Endothelial cell of umbilical vein (primary cell): ENCODE data around the gene GPR107. TPM values are rescaled to one million over a fixed set of nuclear protein-coding genes. Genes with fewer than 3 reads are reported as not detected.

Experiments
- BruUV-seq: library from RNA; stranded (reverse); fragments of 400-500 nt; replicated peaks from 2 replicates; lab custom pipeline; 2021; lab: Mats Ljungman, UMichigan
- CTCF ChIA-PET: fragments of 300-600, 350-600 bp; sonication (Branson Sonifier 250); formaldehyde crosslinking; loops from one replicate; lab custom pipeline; 2021; ENCODE audit warnings: antibody characterized with exemption, inconsistent platforms; lab: Charles Lee
- POLR2A ChIA-PET: fragments of 300-600, 350-600 bp; sonication (Branson Sonifier 250); formaldehyde crosslinking; loops from one replicate; lab custom pipeline; 2021; ENCODE audit warnings: antibody characterized with exemption, inconsistent platforms; lab: Charles Lee
- DNase-seq: peaks from one replicate; pipeline ENCODE4 v3.0.0-alpha.2; 2011; ENCODE audit warnings: low read depth, low spot score
- FAIRE-seq: peaks from 2 replicates; lab custom pipeline; 2011; peaks lifted over from hg19 to GRCh38; lab: Jason Lieb, UNC
- H2AFZ ChIP-seq: 2 replicates; pipeline ENCODE4 v1.6.0; 2012; ENCODE audit warnings: low read depth, low read length, control low read depth, inconsistent platforms
- H3K27ac ChIP-seq: 2 replicates; pipeline ENCODE4 v1.5.1; 2011; ENCODE audit warnings: low read depth, mild to moderate bottlenecking, control low read depth, low read length, moderate library complexity; ENCODE audit not compliant: insufficient read depth
- H3K27me3 ChIP-seq, 2 experiments: 2 replicates each; pipeline versions ENCODE4 v1.6.0 to v1.6.1; 2011; ENCODE audit warnings: low read length in 2 of 2, mixed read lengths in 1 of 2; ENCODE audit not compliant: control insufficient read depth in 2 of 2, insufficient read depth in 2 of 2
- H3K36me3 ChIP-seq, 2 experiments: 2 replicates in 1 of 2; 3 replicates in 1 of 2; pipeline ENCODE4 v1.5.1; 2011; ENCODE audit warnings: low read length in 2 of 2, mild to moderate bottlenecking in 1 of 2, moderate library complexity in 1 of 2; ENCODE audit not compliant: control insufficient read depth in 2 of 2, insufficient read depth in 2 of 2; ENCODE audit errors: extremely low read depth in 1 of 2
- H3K4me1 ChIP-seq: 3 replicates; pipeline ENCODE4 v1.5.1; 2011; ENCODE audit warnings: mild to moderate bottlenecking, low read length; ENCODE audit not compliant: control insufficient read depth, insufficient read depth; ENCODE audit errors: extremely low read depth
- H3K4me2 ChIP-seq: 2 replicates; pipeline ENCODE4 v1.6.1; 2011; ENCODE audit warnings: low read length, control low read depth, mixed read lengths; ENCODE audit not compliant: insufficient read depth
- H3K4me3 ChIP-seq, 3 experiments: fragments of 200-600 bp in 1 of 3; sonication (generic), shearing (Covaris generic) in 1 of 3; replicated peaks in 1 of 3; 2 replicates each; pipeline ENCODE4 v1.5.1; 2011 to 2016; ENCODE audit warnings: control low read depth in 3 of 3, low read length in 3 of 3, mild to moderate bottlenecking in 2 of 3, inconsistent platforms in 1 of 3, low read depth in 1 of 3, moderate library complexity in 1 of 3; ENCODE audit not compliant: insufficient read depth in 1 of 3
- H3K79me2 ChIP-seq: 2 replicates; pipeline ENCODE4 v1.6.0; 2012; ENCODE audit warnings: low read length, inconsistent platforms; ENCODE audit not compliant: control insufficient read depth, insufficient read depth
- H3K9ac ChIP-seq: replicated peaks from 2 replicates; pipeline ENCODE3; 2011; ENCODE audit warnings: low read length, control low read depth; ENCODE audit not compliant: insufficient read depth; ENCODE audit errors: extremely low read depth
- H3K9me1 ChIP-seq: replicated peaks from 3 replicates; pipeline ENCODE4 v1.6.0; 2011; ENCODE audit warnings: mild to moderate bottlenecking, low read length; ENCODE audit not compliant: control insufficient read depth, insufficient read depth; ENCODE audit errors: extremely low read depth
- H3K9me3 ChIP-seq: replicated peaks from 2 replicates; pipeline ENCODE4 v1.5.1; 2012; ENCODE audit warnings: low read length, inconsistent platforms; ENCODE audit not compliant: control insufficient read depth, insufficient read depth
- H4K20me1 ChIP-seq: replicated peaks from 2 replicates; pipeline ENCODE3; 2011; ENCODE audit warnings: mild to moderate bottlenecking, low read length; ENCODE audit not compliant: control insufficient read depth, insufficient read depth; ENCODE audit errors: extremely low read depth
- EZH2 ChIP-seq: IDR thresholded peaks from 2 replicates; pipeline ENCODE4 v1.6.1; 2012; ENCODE audit warnings: borderline replicate concordance, low read depth, mild to moderate bottlenecking, moderate library complexity, low read length, inconsistent platforms; ENCODE audit not compliant: severe bottlenecking
- GATA2 ChIP-seq: IDR thresholded peaks from 2 replicates; pipeline ENCODE4 v1.7.0; 2011; ENCODE audit warnings: low read depth, mild to moderate bottlenecking, moderate library complexity, mixed read lengths, low read length; ENCODE audit not compliant: insufficient read length, insufficient read depth
- JUN ChIP-seq: IDR thresholded peaks from 2 replicates; pipeline ENCODE4 v1.6.1; 2011; ENCODE audit warnings: borderline replicate concordance, low read depth; ENCODE audit not compliant: insufficient read length, insufficient read depth
- MYC ChIP-seq: IDR thresholded peaks from one replicate; pipeline ENCODE4 v1.6.1; 2011; ENCODE audit warnings: mild to moderate bottlenecking, low read depth, low read length
- POLR2A ChIP-seq: IDR thresholded peaks from 2 replicates; pipeline ENCODE4 v1.6.1; 2012; ENCODE audit warnings: low read depth, mild to moderate bottlenecking, control low read depth, low read length
- dilution Hi-C: fragments of 300-500 bp; cut with MboI; formaldehyde crosslinking; loops from one replicate; pipeline ENCODE4 v1.15.0; 2019; ENCODE audit warnings: low sequenced_read_pairs; ENCODE audit not compliant: extremely low pct_ligation_motif_present
- intact Hi-C: fragments of 100-400 bp; cut with micrococcal nuclease; formaldehyde crosslinking; loops from one replicate; pipeline ENCODE4 v1.10.0; 2022
- polyA plus RNA-seq, 4 experiments: library from polyadenylated mRNA; depleted of rRNA in 3 of 4; stranded (reverse) in 3 of 4; unstranded in 1 of 4; fragments of >200 nt; gene quantifications; 2 replicates each; pipeline versions ENCODE4 v1.2.1 to v1.2.3, GENCODE V29; 2011 to 2012; ENCODE audit warnings: missing spikeins in 1 of 4
- total RNA-seq: library from RNA; stranded (reverse); gene quantifications from 2 replicates; pipeline ENCODE4 v1.2.3, GENCODE V29; 2021
- TF ChIP-seq, protein P1 (sequence below), 2 donors: IDR thresholded peaks; 1 replicate in 1 of 2; 2 replicates in 1 of 2; pipeline ENCODE4 v1.5.1; 2011; ENCODE audit warnings: low read length in 2 of 2, mild to moderate bottlenecking in 2 of 2, moderate library complexity in 2 of 2, control low read depth in 1 of 2, inconsistent platforms in 1 of 2, low read depth in 1 of 2; ENCODE audit not compliant: insufficient read depth in 1 of 2; ENCODE audit errors: extremely low read depth in 1 of 2
- TF ChIP-seq, protein P2 (sequence below): IDR thresholded peaks from 2 replicates; pipeline ENCODE4 v1.6.1; 2011; ENCODE audit not compliant: insufficient read depth, insufficient read length

GPR107 gene
- total and polyA plus RNA-seq, 2 donors (not counting 3 experiments of a cell fraction or from before 2014, with no cell fraction given), result 27.2 to 38.9 TPM

DNA sequence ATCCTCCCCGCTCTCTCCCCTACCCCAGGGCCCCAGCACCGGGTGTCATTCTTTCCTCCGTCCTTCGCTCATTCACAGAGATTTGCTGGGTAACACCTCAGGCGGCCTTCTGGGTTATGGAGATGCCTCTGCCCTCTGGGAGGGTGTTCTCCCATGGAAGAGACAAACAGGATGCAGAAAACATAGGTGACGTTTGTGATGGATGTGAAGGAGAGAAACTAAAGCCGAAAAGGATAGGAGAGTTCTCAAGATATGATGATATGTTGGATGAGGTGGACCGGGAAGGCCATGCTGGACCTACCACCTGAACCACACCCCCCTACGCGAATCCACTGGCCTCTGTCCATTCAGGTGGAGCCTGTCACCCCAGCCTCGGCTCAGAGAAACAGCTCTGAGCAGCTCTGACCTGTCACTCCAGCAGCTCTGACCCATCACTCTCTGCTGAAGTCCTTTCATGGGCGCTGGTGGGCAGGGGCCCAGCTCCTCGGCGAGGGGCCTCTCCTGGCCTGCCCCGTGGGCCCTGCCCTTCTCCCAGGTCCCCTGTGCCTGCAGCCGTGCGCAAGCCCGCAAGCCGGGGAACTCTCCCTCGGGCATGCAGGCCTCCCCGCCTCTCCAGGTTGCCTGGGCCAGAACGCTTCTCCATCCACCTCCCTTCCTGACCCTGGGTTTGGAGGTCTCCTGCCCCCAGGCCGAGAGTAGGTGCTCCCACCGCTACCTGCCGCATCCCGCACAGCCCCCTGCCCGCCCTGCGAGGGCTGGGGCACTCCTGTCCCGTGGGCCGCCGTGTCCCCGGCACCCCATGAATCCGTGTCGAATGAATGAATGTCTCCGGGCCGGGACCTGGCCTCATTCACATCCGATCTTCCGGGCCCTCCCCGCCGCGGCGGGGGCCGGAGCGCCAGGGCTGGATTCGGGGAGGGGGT is 117.8 kb downstream of the GPR107 start:
- peak overlapping the region; percentile 63 for H3K4me2 ChIP-seq
- H3K27ac ChIP-seq, result no peak overlapping the region
- dilution Hi-C loops, result no loop called here
- TF ChIP-seq, protein P1, sequence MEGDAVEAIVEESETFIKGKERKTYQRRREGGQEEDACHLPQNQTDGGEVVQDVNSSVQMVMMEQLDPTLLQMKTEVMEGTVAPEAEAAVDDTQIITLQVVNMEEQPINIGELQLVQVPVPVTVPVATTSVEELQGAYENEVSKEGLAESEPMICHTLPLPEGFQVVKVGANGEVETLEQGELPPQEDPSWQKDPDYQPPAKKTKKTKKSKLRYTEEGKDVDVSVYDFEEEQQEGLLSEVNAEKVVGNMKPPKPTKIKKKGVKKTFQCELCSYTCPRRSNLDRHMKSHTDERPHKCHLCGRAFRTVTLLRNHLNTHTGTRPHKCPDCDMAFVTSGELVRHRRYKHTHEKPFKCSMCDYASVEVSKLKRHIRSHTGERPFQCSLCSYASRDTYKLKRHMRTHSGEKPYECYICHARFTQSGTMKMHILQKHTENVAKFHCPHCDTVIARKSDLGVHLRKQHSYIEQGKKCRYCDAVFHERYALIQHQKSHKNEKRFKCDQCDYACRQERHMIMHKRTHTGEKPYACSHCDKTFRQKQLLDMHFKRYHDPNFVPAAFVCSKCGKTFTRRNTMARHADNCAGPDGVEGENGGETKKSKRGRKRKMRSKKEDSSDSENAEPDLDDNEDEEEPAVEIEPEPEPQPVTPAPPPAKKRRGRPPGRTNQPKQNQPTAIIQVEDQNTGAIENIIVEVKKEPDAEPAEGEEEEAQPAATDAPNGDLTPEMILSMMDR (IDR thresholded peaks at IDR 0.05; ENCODE audit: extremely low read depth in 1 of 2, insufficient read depth in 1 of 2, low read depth in 1 of 2, low read length in 2 of 2), result no peak
- TF ChIP-seq JUN (no peak), EZH2 (no peak), MYC (no peak), GATA2 (no peak), POLR2A (no peak)
- TF ChIP-seq, protein P2, sequence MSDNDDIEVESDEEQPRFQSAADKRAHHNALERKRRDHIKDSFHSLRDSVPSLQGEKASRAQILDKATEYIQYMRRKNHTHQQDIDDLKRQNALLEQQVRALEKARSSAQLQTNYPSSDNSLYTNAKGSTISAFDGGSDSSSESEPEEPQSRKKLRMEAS, result no peak
- intact Hi-C loops, result loop anchor here (2.0 kb wide), 1 partner anchor 65 kb away; no protein-coding TSS in a partner anchor
- H3K36me3 ChIP-seq, result peaks cover 0 to 4% of the 10 kb centered on the region in 2 experiments
- DNase-seq, result no peak
- ChIA-PET POLR2A (no interaction called here), CTCF (interaction anchor here (0.9 kb wide), 1 partner anchor 26 kb away, joined by 3 read pairs; no protein-coding TSS in a partner anchor)
- H3K79me2 ChIP-seq, result peaks cover 34% of the 10 kb centered on the region
- H2AFZ ChIP-seq, result peak overlapping the region; percentile 95
- peaks cover 9% of the 10 kb centered on the region for H3K4me1 ChIP-seq
- FAIRE-seq, result no peak
- H3K4me3 ChIP-seq, result peak overlapping the region in 2 of 3 experiments; percentile 47 to 60
- no peaks in the 10 kb centered on the region for H3K27me3 ChIP-seq
- BruUV-seq, result no TSS peak
- H4K20me1 ChIP-seq, result no peaks in the 10 kb centered on the region
- H3K9me3 ChIP-seq, result no peaks in the 10 kb centered on the region
- peak overlapping the region; percentile 44 for H3K9ac ChIP-seq
- no peaks in the 10 kb centered on the region for H3K9me1 ChIP-seq
